ENCODE measurements around the gene HNRNPUL1.
A peak's percentile ranks its signal among the peaks of the same experiment; 100 is the strongest.
"Not testable (repeated sequence)": the region's sequence is repeated elsewhere in the genome, so short reads cannot be mapped to it uniquely, and the experiment has no call there.

HNRNPUL1 gene

DNA sequence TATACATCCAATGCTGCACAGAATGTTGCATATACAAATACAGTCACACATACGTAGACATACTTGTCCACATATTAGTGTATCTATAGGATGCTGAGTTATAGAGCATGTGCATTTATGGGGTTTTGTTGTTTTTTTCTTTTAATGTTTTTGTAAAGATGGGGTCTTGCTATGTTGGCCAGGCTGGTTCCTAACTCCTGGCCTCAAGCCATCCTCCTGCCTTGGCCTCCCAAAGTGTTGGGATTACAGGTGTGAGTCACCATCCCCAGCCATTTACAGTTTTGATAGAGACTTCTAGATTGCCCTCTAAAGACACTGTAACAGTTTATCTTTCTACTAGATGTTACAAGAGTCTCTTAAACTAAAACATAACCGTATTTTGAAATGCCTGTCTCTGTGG is 14.3 kb downstream of the HNRNPUL1 start:
- no peak for DNase-seq (ENCODE audit: low read depth)

DNA sequence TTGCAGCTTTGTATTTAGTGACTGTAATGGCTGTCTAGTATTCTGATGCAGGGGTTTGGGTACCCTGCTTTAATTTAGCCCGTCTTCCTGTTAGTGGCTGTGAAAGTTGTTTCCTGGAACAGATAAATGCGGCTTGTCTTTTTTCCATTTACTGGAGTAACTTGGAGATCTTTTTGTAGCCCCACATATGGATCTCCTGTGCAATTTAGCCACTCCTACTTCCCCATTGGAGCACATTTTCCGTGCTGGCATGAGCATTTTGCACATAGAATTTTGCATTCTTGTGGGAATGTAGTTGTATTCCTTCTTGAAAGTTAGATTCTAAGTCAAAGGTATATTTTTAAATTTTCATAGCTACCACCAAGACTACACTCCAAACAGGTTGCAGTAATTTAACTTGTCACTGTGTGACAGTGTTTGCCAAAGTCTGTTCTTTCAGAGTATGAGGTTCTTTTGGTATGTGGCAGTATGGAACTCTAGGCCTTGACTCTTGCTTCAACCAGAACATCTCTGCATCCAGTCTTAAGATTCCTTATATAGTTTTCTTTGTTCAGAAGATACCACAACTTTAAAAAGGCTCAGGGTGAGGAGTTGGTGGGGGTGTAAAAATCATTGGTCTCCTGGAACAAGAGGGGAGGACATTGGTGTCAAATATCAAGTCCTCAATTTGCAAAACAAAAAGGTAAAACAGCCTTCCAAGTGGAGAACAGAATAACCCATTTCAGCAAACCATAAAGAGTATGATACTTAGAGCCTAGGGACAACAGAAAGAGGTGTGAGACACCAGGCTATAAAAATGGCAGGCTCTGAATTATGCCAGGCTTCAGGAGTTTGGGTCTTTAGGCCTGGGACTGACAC is 24.7 kb downstream of the HNRNPUL1 start:
- no peak for DNase-seq (ENCODE audit: low read depth)

DNA sequence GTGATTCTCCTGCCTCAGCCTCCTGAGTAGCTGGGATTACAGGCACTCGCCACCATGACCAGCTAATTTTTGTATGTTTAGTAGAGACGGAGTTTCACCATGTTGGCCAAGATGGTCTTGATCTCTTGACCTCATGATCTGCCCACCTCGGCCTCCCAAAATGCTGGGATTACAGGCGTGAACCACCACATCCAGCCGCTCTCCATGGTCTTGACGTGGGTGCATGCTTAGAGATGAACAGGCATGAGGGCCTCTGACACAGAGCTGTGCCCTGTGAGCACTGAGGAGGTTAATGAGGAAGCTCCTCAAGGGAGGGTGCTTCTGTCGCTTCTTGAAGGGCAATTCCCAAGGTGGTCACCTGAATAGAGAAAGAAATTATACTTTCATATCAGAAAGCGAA is 25.6 kb downstream of the HNRNPUL1 start:
- not testable (repeated sequence) for DNase-seq (ENCODE audit: low read depth)

DNA sequence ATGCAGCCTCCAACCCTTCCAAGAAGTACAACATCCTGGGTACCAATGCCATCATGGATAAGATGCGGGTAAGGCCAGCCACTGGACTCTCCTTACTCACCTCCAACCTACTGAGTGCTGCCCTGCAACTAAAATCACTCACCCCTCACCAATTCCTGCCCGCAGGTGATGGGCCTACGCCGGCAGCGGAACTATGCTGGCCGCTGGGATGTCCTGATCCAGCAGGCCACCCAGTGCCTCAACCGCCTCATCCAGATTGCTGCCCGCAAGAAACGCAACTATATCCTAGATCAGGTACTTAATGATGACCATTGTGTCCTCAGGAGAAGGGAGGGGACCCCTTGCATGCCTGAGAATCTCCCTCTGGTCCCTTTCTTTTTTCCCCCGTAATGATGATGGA is 30.2 kb downstream of the HNRNPUL1 start:
- DNase-seq (ENCODE audit: low read depth) = no peak

DNA sequence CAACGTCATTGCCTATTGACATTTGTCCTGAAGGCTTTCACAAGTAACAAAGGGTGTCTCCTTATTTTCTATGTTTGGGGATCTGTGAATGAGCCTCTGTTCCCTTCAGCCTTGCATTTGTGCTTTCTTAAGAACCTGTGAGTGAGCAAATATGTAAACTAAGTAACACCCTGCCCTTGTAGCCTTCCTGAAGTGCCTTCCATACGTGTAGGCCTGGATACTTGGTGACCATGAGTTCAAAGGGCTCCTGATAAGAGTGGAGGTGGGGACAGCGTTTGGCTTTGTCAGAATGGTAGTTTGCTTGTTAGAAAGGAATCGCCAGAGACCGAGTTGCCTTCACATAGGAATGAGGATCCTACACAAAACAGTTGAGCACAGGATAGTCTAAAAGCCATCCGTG is 31.3 kb downstream of the HNRNPUL1 start:
- DNase-seq (ENCODE audit: low read depth) = no peak

DNA sequence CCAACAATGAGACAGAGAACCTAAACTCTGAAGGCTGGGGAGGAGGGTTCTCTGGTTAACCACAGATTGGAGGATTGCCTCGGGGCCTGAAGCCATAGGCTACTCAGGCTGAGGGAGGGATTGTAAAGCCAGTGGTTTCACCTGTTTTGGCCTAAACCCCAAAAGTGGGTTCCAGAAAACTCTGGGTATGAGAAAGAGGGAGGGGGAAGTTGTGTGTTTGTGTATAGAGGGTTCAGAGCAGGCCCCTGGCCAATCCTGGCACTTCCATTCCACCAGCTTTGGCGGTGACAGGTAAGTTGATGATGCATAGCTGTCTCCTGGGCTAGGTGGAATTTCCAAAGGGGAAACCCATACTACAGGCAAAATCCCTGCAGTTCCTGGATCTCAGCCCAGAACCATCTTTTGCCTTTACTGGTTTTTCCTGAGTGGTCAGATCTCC is 32.3 kb downstream of the HNRNPUL1 start:
- no peak for DNase-seq (ENCODE audit: low read depth)

DNA sequence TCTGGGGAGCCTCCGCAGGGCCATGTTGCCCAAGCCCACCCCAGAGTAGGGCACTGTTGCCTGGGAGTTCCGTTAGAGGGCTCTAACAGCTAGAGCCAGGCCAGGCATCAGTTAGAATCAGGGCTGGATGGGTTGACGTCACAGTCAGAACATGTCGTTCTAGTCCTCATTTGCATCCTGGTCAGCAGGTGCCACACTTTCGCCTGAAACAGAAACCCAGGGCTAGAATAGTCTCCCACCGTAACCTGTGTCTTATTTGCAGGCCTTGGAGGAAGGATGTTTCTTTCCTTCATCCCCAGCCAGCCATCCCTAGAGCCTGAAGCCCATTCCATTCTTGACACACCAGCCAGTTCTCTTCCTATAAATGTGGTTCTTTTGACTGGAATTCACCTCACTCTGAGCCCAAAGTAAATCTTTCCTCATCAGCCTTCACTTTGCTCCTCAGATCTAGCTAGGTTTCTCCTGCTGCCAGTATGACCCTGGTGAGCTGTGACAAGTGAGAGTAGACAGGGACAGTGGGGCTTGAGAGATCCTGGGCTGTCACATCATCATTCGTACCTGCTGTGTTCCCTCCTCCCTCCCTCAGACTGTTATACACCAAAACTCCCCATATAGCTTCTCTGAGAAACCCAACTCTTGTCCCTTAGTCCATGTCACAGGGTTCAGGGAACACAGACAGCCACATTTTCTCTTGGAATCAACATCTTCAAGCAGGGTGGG is 33.6 kb downstream of the HNRNPUL1 start:
- no peak for DNase-seq (ENCODE audit: low read depth)

DNA sequence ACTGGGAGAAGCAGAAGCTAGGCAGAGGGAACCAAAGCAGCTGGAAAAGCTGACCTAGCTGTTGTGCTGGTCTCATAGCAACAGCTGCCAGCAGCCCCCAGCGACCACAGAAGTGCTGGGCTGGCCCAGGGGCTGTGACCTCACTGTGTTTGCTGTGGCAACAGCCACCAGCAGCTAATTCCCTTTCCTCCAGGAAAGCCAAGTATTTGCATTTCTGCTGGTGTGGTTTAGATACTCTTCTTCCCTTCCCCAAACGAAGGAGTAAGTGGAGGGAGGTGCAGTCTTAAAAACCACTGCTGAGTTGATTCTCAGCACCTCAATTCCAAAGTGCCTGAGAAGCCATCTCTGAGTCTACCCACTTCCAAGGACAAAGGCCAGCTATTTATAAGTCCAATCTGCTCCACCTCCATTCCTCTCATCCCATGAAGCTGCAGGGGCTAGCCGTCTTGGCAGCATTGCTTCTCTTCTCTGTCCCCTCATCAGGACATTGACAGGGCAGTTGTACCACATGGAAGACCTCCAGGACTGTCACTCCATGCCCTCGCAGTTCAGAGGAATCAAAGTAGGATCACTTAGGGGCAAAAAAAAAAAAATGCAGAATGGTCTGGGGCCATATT is 34.3 kb downstream of the HNRNPUL1 start:
- DNase-seq (ENCODE audit: low read depth) = peak; percentile 49

DNA sequence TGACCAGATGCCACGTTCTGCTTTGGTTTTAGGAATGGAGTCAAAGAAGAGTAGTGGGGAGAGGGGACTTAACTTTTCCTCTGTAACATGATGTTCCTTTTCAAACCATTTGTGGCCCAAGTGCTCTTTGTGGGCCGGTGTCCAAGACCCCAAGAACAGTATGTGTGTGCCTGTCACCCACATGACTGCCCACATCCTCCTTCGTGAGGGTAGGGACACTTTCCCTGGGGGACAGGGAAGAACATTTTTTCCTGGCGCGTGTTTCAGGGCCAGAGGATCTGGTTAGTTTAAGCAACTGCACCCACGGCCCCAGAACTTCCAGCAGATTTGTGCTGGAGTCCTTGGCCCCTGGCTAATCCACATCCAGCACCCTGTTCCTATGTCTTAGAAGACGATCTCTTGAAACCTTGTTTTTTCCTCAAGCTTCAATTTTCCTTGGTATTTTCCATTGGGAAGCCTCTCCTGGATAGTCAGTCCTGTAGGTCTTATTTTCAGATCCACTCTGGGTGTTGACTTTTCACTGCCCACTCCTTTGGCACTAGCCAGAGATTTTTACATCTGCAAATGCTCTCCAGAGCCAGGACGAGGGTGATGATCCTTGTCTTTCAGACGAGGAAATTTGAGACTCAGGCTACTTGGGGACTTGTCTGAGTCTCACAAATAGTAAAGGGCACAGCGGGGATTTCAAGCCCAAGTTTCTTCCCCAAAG is 35.0 kb downstream of the HNRNPUL1 start:
- no peak for DNase-seq (ENCODE audit: low read depth)

DNA sequence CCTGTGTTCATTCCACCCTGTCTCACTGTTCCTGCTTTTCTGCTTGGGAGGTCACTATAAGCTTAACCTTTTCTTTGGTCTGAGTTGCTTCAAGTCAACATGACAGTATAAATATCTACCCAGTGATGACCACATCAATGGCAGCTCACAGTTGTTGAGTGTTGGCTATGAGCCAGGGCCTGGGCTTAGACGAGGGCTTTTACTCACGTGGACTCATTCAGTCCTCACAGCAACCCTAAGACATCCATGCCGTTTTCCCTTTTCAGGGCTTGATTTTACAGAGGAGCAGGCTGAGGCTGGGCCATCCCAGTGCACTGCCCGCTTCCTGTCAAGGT is 35.5 kb downstream of the HNRNPUL1 start:
- peak; percentile 42 for DNase-seq (ENCODE audit: low read depth)

DNA sequence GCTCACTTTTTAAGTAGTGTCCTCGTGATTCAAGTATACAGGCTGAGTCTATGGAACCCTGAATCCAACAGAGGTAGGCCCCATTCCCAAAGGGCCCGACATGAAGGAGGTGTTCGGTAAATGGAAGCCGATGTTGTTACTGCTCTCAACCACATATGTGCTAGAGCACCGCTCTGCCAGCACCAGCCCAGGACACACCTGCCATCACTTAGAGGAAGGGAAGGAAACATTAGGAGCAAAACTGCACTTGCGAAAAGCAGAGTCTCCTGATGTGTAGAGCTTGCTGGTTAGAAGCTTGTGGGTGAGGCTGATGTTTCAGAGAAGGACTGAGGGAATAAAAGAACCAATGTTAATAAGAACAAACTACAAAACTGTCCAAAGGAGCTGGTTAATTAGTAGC is 36.4 kb downstream of the HNRNPUL1 start:
- DNase-seq (ENCODE audit: low read depth) = no peak

DNA sequence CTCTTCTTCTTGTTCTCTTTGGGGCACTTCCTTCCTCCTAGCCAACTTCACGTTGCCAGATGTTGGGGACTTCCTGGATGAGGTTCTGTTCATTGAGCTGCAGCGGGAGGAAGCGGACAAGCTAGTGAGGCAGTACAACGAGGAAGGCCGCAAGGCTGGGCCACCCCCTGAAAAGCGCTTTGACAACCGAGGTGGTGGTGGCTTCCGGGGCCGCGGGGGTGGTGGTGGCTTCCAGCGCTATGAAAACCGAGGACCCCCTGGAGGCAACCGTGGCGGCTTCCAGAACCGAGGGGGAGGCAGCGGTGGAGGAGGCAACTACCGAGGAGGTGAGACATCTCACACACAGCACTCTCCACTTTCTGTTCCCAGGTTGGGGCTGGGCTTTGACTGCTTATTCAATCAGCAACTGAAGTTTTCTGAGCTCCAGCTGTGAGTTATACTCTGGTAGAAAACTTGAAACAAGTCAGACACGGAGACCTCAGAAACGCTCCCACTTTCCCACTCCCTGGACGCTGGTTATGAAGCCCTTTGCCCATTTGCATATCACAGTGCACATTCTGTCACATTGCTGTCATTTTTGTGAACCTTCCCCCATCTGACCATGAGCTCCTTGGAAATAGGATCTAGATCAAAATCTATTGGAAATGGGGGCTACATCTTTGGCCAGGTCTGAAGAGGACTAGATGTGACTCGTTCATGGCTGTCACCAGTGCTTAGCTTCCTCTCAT is 38.6 kb downstream of the HNRNPUL1 start:
- no peak for DNase-seq (ENCODE audit: low read depth)

DNA sequence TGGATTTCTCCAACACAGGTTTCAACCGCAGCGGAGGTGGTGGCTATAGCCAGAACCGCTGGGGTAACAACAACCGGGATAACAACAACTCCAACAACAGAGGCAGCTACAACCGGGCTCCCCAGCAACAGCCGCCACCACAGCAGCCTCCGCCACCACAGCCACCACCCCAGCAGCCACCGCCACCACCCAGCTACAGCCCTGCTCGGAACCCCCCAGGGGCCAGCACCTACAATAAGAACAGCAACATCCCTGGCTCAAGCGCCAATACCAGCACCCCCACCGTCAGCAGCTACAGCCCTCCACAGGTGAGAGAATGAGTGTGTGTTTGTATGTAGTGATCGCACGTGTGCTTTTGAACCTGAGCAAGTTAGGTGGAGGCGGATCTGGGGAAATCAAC is 39.8 kb downstream of the HNRNPUL1 start:
- no peak for DNase-seq (ENCODE audit: low read depth)

DNA sequence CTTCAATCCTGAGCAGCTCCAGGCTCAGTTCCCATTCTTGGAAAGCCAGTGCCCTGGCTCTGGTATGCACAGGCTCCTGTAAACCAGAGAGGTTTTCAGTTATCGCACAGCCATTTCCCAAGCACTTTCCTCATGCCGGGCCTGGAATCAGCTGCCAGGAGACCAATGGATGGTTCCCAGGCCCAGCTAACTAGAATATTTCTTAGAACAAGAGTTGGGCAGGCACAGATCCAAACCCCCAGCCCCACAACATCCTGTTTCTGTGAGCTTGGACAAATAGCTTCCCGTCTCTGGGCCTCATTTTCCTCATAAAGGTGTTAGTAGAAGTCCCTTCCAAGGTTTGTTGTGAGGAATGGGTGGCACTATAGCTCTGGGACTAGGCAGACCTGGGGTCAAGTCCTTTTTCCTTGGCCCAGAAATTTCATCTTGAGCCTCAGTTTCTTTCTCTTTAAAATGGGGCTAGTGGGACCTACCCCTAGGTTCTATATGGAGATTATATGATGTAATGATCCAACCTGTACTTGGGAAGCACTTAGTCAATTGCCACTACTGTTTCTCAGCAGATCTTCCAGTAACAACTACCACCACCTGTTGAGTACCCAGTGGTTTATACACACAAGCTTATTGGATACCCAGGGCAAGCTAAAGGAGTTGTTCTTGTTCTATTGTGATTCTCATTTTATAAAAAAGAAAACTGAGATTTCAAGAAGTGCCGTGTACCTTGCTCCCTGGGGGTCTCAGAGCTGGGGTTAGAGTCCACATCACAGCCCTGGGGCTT is 40.7 kb downstream of the HNRNPUL1 start:
- no peak for DNase-seq (ENCODE audit: low read depth)

DNA sequence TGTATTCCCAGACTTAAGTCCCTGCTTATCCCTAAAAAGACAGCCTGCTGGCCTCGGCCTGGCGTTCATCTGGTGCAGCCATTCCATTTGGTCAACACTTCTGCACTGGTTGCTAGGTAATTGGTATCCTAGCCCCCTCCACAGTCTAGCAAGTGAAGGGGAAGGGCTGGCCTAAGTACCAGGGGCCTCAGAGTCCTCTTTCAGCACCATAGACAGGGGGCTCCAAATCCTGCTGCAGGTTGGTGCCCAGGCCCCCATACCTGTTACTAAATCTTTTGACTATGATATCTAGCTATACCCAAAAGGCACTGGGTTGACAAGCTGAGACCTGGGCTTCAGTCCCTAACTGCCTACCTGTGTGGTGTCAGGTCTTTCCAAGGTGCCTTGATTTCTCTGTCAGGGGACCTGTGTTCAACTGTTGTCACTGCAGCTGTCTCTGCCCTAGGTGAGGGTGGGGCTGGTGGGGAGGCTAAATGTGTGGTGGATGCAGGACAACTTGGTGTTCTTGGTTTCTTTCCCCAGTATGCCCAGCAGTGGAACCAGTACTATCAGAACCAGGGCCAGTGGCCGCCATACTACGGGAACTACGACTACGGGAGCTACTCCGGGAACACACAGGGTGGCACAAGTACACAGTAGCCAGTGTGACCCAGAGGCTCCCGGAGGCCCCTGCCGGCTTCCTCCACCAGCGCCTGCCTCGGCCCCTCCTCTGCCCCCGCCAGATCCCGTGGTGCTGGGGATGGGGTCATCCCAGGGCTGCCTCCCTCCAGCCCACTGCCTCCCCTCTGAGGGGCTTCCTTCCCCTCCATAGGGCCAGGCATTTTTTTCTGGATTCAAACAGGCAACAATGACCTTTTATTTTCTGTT is 42.0 kb downstream of the HNRNPUL1 start:
- DNase-seq (ENCODE audit: low read depth) = no peak

DNA sequence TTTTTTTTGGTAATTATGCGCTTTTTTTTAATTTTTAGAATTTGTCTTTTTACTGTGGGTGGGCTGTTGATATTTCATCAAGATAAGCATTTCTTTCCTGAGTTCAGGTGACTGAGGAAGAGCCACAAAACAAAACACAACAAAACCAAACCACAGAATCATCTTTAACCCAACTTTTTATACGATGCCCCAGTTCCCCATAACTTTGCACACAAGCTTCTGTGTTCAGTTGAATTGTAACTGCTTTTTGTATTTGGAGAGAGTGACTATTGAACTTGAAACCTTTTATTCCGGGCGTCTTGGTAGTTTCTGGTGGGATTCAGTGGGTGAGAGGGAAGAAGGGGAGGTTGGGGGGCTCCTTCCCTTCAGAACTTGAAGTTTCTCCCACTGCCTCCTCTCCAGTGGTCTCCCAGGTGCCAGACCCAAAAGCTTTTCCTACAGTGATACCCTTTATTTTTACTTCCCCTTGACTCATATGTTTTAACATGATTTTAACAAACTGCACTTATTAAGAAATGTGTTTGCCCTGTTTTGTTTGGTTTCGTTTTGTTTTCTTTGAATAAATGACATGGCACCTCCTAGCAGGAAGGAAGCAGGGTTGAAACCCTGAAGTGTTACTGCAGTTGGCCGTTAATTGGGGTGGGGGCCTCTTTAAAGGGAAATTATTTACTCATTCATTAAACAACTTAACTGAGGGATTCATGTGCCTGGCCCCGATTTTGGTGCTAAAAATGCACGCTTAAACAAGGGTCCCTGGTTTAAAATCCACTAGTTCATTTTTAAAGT is 43.1 kb downstream of the HNRNPUL1 start:
- DNase-seq (ENCODE audit: low read depth) = no peak

DNA sequence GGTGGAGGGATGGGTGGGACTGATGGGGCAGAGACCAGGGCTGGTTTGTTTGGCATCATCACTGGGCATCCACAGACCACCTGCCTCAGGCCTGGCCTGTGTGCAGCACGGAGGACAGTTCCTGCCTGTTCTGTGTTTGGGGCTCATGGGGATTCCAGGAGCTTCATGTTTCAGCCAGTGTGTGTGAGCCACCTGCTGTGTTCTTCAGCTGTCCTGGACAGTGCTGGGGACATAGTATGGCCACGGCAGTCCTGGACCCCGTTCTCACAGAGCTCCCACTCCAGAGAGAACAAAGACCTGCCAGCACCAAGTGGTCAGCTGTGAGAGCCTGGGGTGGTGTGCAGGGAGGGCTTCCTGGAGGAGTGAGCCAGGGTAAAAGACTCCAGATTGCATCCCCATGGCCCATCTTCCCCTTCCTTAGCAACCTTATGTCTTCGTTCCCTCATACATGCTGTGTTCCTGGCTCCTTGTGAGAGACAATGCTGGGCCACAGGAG is 43.8 kb downstream of the HNRNPUL1 start:
- no peak for DNase-seq (ENCODE audit: low read depth)

DNA sequence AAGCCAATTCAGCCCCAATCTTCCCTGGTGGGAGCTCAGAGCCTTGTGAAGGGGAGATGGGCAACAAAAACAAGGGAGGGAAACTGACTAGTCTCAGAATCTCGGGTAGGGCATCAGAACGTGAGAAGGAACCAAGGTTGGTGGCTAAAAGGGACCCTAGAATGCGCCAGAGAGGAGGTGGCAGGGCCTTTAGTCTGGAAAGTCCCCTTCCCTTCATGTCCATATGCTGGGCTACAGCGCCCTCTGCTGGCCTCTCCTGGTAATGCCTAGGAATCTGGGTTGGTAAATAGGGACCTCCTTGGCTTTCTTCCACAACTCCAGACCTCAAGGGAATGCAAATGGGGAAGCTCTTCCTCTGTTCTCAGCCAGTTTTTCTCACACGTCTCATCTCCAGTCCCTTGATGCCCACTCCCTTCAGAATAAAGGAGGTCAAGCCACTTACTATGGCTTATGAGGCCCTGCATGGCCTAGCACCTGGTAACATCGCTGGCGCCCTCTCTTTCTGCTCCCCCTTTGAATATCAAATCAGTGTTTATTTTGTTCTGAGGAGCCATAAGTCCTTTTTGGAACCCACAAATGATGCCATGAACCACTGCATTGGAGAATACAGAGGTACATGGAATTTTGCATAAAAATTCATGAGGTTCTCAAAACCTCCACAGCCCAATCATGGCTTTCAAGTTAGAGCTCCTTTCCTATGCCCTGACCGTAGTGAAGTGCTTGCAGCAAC is 44.4 kb downstream of the HNRNPUL1 start:
- no peak for DNase-seq (ENCODE audit: low read depth)
